Femur (tissue), 1 donor: Measurements from ENCODE around the gene RPGRIP1L.

ENCODE experiments used
- DNase-seq: peaks from one replicate; pipeline ENCODE4 v3.0.0-alpha.2; 2017

RPGRIP1L gene

GRCh38 chr16:53643474-53643873 is 60.2 kb downstream of the RPGRIP1L start:
- no peak for DNase-seq

DNA sequence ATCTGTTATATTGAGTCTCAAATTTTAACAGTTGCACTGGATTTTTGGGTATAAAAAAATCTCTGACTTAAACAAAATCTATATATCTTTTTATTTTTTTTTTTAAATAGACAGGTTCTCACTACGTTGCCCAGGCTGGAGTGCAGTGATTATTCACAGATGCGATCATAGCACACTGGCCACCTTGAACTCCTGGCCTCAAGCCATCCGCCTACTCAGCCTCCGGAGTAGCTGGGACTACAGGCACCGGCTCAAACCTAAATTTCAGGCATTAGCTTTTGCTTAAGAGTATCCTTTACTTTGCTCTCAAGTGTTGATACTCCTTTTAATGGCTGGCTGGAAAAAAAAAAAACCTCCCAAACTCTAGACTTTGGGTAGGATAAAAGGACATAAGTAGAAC is 61.6 kb downstream of the RPGRIP1L start:
- no peak for DNase-seq

GRCh38 chr16:53636978-53637377 is 66.7 kb downstream of the RPGRIP1L start:
- no peak for DNase-seq

DNA sequence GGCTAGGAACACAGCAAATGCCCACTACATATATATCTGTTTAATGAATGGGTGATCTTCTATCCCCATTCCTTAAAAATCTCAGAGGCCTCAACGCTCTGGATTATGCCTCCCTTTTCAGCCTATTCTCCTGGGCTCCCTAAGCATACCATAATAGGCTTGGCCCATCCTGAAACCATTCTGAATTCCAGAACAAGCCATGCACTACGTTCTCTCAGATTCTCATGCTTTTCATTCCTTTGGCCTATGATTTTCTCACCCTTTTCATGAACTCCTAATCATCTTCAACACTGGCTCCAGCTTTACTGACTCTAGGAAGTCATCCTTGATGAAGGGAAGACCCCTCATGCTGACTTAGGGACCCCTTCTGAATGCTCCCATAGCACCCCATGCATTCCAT is 71.1 kb downstream of the RPGRIP1L start:
- no peak for DNase-seq

DNA sequence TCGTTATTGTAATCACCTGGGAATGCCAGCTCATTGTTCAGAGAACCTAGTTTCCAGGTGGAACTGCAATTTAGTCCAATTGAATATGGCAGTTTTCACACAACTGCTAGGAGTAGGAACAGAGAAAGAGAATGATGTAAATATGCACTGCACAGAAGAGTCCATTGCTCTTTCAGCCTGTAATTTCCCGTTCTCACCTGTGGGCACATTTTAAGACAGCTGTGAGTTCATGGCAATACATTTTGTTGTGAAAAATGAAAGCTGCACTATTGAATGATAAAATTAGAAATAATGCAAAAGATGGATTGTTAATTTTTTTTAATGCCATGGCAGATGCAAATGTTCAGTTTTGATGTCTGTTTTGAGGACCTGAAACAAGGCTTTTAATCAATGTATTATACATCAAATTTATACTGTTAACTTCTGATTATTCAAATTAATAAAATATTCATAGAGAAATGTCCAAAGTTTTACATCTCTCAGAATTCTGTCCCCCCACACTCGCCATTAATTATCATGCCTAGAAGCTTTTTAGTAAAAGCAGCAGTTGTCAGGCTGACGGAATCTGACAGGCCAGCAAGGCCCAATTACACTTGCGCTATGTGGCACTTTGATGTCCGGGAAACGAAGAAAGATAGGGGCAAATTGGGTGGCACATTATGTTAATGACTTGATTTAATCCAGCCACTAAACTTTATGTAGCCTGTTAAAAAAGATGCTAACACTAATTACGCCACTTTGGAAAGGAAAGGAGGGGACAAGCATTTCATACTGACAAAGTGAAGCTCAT is 72.2 kb downstream of the RPGRIP1L start:
- DNase-seq, result no peak

GRCh38 chr16:53629607-53630312 is 73.9 kb downstream of the RPGRIP1L start:
- no peak for DNase-seq

- DNase-seq, result no peak
Observed at GRCh38 chr16:53629151-53629550, 74.5 kb downstream of the RPGRIP1L start.

DNA sequence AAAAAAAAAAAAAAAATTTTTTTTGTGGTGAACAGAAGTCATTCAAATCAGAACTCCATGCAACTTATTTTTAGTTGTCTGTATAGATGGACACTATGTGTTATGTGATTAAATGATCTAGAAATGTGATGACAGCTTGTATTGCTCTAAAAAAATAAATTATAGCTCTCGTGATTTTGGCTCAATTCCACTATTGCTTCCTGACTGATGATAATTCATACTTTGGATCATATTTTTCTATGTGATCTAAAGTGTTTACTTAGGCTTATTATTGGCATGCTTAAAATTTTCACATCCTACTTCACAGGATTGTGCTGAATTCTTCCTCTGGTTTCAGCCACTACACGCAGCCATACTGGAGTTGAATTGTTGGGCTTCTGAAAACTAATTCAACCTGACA is 76.8 kb downstream of the RPGRIP1L start:
- DNase-seq, result no peak

DNA sequence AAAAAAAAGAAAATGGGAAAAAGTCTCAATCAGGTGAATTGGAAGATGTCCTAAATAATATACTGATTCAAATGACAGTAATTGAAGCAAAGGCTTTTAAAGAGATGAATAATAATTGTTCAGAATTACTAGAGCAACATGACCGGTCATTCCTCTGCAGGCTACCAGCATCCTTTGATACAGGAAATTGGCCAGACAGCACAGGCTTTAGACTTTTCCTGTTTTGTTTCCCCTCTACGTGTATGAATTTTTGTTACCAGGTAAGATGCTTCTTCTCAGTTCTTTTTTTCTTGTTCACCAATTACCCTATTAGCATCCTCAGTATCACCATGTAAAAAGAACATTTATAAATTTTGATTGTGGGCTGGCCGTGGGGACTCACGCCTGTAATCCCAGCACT is 77.5 kb downstream of the RPGRIP1L start:
- no peak for DNase-seq

- DNase-seq, result no peak
Observed at GRCh38 chr16:53625221-53625620, 78.4 kb downstream of the RPGRIP1L start.

- no peak for DNase-seq
Observed at GRCh38 chr16:53622315-53622714, 81.3 kb downstream of the RPGRIP1L start.

DNA sequence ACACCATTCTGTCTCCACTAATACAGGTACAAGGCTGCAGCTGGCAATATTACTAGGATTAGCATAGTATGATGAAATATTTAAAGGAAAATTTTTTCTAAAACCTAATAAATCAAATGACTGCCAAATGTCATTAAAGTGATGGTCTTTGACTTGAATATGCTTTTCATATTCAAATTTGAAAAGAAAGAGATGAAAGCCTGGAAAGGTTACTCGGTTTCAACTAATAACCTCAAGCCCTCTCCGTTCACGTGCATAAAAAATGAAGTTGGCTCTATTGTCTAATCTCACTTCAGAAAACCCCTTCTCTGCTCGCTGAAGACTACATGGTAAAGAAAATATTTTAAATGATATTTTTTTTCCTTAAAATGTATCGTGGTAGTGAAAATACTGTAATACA is 83.2 kb downstream of the RPGRIP1L start:
- DNase-seq, result no peak

GRCh38 chr16:53619235-53619634 is 84.4 kb downstream of the RPGRIP1L start:
- DNase-seq, result no peak

DNA sequence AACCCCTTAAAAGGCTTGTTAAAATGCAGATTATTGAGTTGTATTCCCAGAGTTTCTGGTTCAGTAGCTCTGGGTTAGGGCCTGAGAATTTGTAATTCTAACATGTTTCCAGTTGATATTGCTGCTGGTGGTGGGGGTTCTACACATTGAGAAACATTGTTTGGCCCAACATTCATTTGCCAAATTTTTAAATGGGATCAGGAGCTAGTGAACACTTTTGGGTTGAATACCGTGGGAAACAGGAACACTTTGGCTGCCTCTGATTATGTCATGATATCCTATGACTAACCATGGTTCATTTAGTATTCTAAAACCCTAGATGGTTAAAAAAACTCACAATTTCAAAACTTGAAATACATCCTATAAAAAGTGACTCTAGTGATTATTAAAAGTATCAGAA is 89.3 kb downstream of the RPGRIP1L start:
- no peak for DNase-seq

DNA sequence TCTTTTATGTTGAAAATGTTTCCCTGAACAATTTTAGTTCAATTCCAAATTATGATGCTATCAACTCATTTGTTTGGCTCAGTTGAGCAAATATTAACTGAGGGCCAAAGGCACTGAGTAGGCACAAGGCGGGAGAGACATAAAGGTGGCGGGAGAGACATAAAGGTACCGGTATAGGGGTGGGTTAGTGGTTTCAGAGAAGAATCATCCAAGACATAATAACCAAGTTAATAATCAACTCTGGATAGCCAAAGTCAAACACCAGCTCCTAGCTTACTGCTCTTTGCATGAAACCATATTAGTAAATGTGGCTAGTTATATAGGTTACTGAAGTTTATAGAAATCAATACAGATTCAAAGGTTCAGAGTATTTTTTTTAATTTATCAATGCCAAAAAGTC is 91.7 kb downstream of the RPGRIP1L start:
- DNase-seq, result no peak

- peak; percentile 36 for DNase-seq
Observed at GRCh38 chr16:53611179-53611696, 92.4 kb downstream of the RPGRIP1L start.

DNA sequence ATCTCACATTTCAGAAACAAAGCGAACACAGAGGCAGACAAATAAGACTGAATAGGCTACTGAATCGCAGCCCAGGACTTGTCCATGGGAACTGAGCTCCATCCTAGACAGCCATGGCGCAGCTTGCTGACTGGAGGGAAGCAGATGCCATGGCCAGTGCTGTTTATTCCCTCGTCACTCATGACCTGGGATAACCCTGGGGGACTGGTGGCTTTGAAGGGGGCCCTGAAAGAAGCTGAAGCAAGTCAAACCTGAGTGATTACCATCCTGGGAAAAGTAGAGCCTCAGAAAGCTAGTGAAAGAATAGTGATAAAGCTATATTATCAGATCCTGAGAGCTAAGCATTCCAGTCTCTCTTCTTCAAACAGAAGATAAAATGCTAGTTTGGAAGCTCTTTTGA is 94.1 kb downstream of the RPGRIP1L start:
- no peak for DNase-seq

DNA sequence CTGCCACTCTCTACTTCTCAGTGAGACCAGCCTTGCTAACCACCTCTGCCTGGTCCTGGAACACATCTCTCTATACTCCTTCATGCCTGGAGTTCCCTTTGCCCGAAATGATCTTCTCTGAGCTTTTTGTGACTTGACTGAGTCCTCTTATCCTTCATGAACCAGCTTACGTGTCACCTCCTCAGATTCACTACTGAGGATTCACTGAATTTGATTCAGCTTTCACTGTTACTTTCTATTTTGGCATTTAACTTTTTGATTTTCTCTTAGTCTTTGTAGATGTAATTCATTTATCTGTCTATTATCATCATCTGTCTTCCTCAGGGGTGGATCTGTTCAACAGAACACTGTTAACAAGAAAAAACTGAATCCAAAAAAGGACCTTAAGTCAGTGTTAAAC is 95.6 kb downstream of the RPGRIP1L start:
- DNase-seq, result no peak

GRCh38 chr16:53605831-53606400 is 97.7 kb downstream of the RPGRIP1L start:
- DNase-seq, result peak; percentile 45

DNA sequence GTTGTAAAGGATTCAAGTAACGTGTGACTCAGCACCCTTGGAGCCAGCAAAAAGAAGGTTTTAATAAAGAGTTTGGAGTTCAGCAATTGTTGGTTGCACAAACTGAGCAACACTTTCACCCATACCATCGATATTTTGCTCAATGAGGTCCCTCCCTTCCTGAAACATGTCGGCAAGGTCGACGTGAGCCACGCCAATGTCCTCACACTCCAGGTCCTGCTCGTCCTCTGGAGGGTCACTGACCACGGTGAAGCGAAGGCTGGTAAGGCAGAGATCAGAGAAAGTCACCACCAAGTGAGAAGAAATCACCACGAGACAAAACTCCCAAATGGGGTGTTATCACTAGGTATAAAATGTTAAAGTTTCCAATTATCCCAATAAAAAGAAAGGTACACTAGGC is 98.3 kb downstream of the RPGRIP1L start:
- DNase-seq, result no peak

DNA sequence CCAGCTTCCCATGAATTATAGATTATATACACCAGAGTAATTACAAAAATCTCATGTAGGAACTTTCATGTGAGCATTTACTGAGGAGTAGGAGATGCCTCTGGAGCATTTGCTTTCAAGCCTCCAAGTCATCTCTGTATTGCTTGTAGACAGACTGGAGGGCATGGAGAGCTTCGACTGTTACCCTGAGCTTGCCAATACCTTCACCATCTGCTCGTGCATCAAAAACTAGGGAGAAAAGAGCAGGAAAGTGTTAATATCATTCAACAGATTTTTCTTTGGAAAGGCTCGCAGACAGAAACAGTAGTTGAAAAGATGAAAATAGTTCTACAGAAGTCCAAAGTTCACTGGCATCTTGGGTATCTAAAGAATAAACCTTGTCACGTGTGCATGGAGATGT is 101.7 kb downstream of the RPGRIP1L start:
- DNase-seq, result no peak

DNA sequence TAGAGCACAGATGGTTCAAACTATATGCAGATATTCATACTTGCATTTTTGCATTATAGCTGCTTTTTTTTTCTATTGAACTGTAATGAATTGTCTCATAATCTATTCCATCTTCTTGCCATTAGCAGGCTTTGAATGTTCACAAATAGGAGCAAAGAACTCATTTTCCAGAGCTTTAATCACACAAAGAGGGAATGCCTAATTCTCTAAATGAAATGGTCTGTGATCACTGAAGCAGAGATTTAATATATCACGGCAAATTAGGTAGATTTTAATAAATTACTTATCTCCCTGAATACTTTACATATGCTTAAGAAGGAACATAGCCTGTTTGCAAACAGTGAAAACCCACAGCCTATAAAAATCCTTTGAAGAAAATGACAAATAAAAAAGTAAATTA is 103.0 kb downstream of the RPGRIP1L start:
- no peak for DNase-seq

DNA sequence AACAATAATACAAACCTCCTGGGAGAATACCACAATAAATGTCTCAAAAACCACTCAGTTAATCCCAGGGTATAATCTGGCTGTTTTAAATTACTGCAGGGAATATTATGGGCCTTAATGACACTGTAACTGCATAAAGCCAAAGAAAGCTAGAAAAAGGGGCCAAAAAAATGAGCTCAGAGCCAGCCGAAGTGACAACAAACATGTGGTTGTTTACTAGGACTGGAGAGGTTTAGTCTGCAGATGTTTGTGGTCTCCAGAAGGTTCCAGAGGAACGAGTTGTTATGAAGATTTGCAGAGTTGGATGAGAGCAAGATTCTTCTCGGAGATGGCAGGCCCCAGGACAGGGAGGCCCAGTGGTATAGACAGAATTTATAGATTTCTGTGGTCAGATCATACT is 103.5 kb downstream of the RPGRIP1L start:
- DNase-seq, result peak; percentile 30

DNA sequence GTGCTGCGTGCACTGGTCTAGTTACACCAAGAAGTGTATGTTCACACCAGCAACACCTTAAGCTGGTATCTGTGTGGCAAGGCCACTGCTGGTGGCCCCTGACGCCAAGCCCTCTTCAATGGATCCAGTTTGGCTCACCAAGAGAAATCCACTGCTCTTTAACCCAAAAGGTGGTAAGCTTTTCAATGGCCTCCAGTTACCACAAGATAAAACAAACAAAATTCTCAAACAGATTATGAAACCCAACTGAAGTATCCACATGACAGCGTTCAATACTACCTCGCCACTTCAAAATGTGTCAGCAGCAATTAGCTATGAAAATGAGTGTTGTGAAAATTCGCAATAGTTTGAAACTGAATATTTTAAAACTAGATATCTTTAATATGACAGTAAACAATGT is 104.1 kb downstream of the RPGRIP1L start:
- DNase-seq, result no peak
